ENCODE data around the gene LMBR1. TPM values are rescaled to one million over a fixed set of nuclear protein-coding genes. Genes with fewer than 3 reads are reported as not detected.
"Not testable (repeated sequence)": the region's sequence is repeated elsewhere in the genome, so short reads cannot be mapped to it uniquely, and the experiment has no call there.

LMBR1 gene
- total RNA-seq, 8 experiments from 2014 or later, result 26.4 to 64.1 (median 31.4) TPM

GRCh38 chr7:156860099-156860498 lies 32.9 kb downstream of the LMBR1 start:
- H3K27ac ChIP-seq; ATAC-seq (replicated peaks in 6 of 8); in situ Hi-C loops (cut with MboI; ENCODE audit: low pct_unique_long_range_greater_than_20kb in 2 of 9, low sequenced_read_pairs in 9 of 9, unreplicated experiment in 9 of 9); H3K4me3 ChIP-seq; H3K4me1 ChIP-seq (replicated peaks in 1 of 2): not testable (repeated sequence)
- 73 to 100% (median 96%) methylated on average over 1 to 7 of the region's 8 CpGs for WGBS, 10 experiments

- Histone ChIP-seq H3K27ac (no peak overlapping the region), H3K4me3 (no peak overlapping the region), H3K4me1 (replicated peaks in 1 of 2) (no peaks in the 10 kb centered on the region)
- in situ Hi-C loops (cut with MboI; ENCODE audit: low pct_unique_long_range_greater_than_20kb in 2 of 9, low sequenced_read_pairs in 9 of 9, unreplicated experiment in 9 of 9), result no loop called here
- ATAC-seq (replicated peaks in 6 of 8), result no peak
Observed at GRCh38 chr7:156858523-156858922, 34.5 kb downstream of the LMBR1 start.

DNA sequence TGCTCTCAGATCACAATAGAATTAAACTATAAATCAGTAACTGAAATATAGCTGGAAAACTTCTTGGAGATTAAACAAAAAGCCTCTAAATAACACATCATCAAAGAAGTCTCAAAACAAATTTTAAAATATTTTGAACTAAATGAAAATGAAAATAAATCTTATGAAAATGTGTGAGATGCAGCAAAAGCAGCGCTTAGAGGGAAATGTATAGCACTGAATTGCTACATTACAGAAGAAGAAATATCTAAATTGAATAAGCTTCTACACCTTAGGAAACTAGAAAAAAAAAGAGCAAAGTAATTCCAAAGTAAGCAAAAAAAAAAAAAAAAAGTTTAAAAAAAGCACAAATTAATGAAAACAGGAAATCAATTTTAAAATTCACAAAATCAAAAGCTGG lies 35.2 kb downstream of the LMBR1 start:
- H3K4me3 ChIP-seq, result no peak overlapping the region
- 77 to 100% (median 100%) methylated on average over 1 of the region's 1 CpG for WGBS, 10 experiments
- no peaks in the 10 kb centered on the region for H3K4me1 ChIP-seq (replicated peaks in 1 of 2)
- ATAC-seq (replicated peaks in 6 of 8), result no peak
- no peak overlapping the region for H3K27ac ChIP-seq
- in situ Hi-C loops (cut with MboI; ENCODE audit: low pct_unique_long_range_greater_than_20kb in 2 of 9, low sequenced_read_pairs in 9 of 9, unreplicated experiment in 9 of 9), result no loop called here

GRCh38 chr7:156854654-156855053 lies 38.3 kb downstream of the LMBR1 start:
- in situ Hi-C loops (cut with MboI; ENCODE audit: low pct_unique_long_range_greater_than_20kb in 2 of 9, low sequenced_read_pairs in 9 of 9, unreplicated experiment in 9 of 9), result no loop called here
- ATAC-seq (replicated peaks in 6 of 8), result no peak
- H3K4me3 ChIP-seq, result no peak overlapping the region
- H3K27ac ChIP-seq, result no peak overlapping the region
- 79 to 100% (median 92%) methylated on average over 1 to 5 of the region's 5 CpGs for WGBS, 10 experiments
- H3K4me1 ChIP-seq (replicated peaks in 1 of 2), result no peaks in the 10 kb centered on the region

- 85 to 100% (median 98%) methylated on average over 1 to 3 of the region's 3 CpGs; no CpG with 5 or more reads in 4 of the 10 experiments for WGBS, 10 experiments
- no peak for ATAC-seq (replicated peaks in 6 of 8)
Observed at GRCh38 chr7:156848979-156849378, 44.0 kb downstream of the LMBR1 start.

GRCh38 chr7:156845379-156846101 lies 47.4 kb downstream of the LMBR1 start:
- Histone ChIP-seq H3K27ac (no peak overlapping the region), H3K4me1 (replicated peaks in 1 of 2) (no peaks in the 10 kb centered on the region), H3K4me3 (no peak overlapping the region)
- no peak for ATAC-seq (replicated peaks in 6 of 8)
- 77 to 100% (median 98%) methylated on average over 1 to 5 of the region's 5 CpGs for WGBS, 10 experiments
- in situ Hi-C loops (cut with MboI; ENCODE audit: low pct_unique_long_range_greater_than_20kb in 2 of 9, low sequenced_read_pairs in 9 of 9, unreplicated experiment in 9 of 9), result no loop called here

More at GRCh38 chr7:156848979-156849378, 44.0 kb downstream of the LMBR1 start:
- Histone ChIP-seq H3K4me3 (no peak overlapping the region), H3K4me1 (replicated peaks in 1 of 2) (no peaks in the 10 kb centered on the region), H3K27ac (no peak overlapping the region)
- in situ Hi-C loops (cut with MboI; ENCODE audit: low pct_unique_long_range_greater_than_20kb in 2 of 9, low sequenced_read_pairs in 9 of 9, unreplicated experiment in 9 of 9), result no loop called here

DNA sequence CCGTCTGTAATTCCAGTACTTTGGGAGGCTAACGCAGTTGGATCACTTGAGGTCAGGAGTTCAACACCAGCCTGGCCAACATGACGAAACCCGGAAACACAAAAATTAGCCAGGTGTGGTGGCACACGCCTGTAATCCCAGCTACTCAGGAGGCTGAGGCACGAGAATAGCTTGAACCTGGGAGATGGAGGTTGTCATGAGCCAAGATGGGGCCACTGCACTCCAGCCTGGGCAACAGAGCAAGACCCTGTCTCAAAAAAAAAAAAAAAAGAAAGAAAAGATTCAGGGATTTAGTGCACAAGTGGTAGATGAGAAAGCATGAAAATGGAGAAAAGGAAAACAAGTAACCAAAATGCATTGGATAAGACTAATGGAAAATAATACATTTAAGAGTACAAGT lies 49.4 kb downstream of the LMBR1 start:
- H3K4me1 ChIP-seq (replicated peaks in 1 of 2); ATAC-seq (replicated peaks in 6 of 8); in situ Hi-C loops (cut with MboI; ENCODE audit: low pct_unique_long_range_greater_than_20kb in 2 of 9, low sequenced_read_pairs in 9 of 9, unreplicated experiment in 9 of 9); H3K4me3 ChIP-seq; H3K27ac ChIP-seq: not testable (repeated sequence)
- WGBS, 10 experiments, result 80 to 100% (median 95%) methylated on average over 1 to 5 of the region's 6 CpGs

GRCh38 chr7:156843157-156843556 lies 49.8 kb downstream of the LMBR1 start:
- H3K27ac ChIP-seq, result no peak overlapping the region
- no peak overlapping the region for H3K4me3 ChIP-seq
- no peaks in the 10 kb centered on the region for H3K4me1 ChIP-seq (replicated peaks in 1 of 2)
- no peak for ATAC-seq (replicated peaks in 6 of 8)
- in situ Hi-C loops (cut with MboI; ENCODE audit: low pct_unique_long_range_greater_than_20kb in 2 of 9, low sequenced_read_pairs in 9 of 9, unreplicated experiment in 9 of 9), result no loop called here
- WGBS, 10 experiments, result 94 to 100% (median 100%) methylated on average over 2 of the region's 2 CpGs; no CpG with 5 or more reads in 4 of the 10 experiments

- no peak overlapping the region for H3K27ac ChIP-seq
Observed at GRCh38 chr7:156842740-156843140, 50.2 kb downstream of the LMBR1 start.

DNA sequence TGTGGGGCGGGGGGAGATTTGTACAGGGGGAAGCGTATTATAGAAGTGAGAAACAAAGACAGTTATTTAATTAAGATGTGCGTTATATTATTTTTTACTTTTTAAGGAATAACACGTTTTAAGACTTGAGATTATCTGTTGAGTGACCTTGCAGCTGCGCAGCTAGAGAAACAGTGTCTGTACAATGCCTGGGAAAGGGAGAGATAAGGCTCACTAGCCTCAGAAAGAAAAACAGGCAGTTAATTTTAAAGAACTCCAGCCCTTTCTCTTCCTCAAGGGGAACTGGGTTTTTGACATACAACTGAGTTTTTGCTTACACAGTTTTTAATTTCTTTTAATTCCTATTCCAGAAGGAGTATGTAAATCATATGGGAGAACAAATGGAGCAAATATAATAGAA lies 50.7 kb downstream of the LMBR1 start:
- in situ Hi-C loops (cut with MboI; ENCODE audit: low pct_unique_long_range_greater_than_20kb in 2 of 9, low sequenced_read_pairs in 9 of 9, unreplicated experiment in 9 of 9), result no loop called here
- H3K4me1 ChIP-seq (replicated peaks in 1 of 2), result no peaks in the 10 kb centered on the region
- WGBS, 10 experiments, result 63 to 100% (median 91%) methylated on average over 2 to 5 of the region's 5 CpGs; no CpG with 5 or more reads in 2 of the 10 experiments
- H3K4me3 ChIP-seq, result no peak overlapping the region
- no peak overlapping the region for H3K27ac ChIP-seq
- no peak for ATAC-seq (replicated peaks in 6 of 8)

More at GRCh38 chr7:156842740-156843140, 50.2 kb downstream of the LMBR1 start:
- ATAC-seq (replicated peaks in 6 of 8), result no peak
- 10 to 100% (median 93%) methylated on average over 1 to 2 of the region's 2 CpGs; no CpG with 5 or more reads in 4 of the 10 experiments for WGBS, 10 experiments
- H3K4me3 ChIP-seq, result no peak overlapping the region
- in situ Hi-C loops (cut with MboI; ENCODE audit: low pct_unique_long_range_greater_than_20kb in 2 of 9, low sequenced_read_pairs in 9 of 9, unreplicated experiment in 9 of 9), result no loop called here
- H3K4me1 ChIP-seq (replicated peaks in 1 of 2), result no peaks in the 10 kb centered on the region

GRCh38 chr7:156841497-156841896 lies 51.5 kb downstream of the LMBR1 start:
- no peak overlapping the region for H3K27ac ChIP-seq
- 58 to 100% (median 97%) methylated on average over 1 to 2 of the region's 2 CpGs for WGBS, 10 experiments
- no peak for ATAC-seq (replicated peaks in 6 of 8)
- in situ Hi-C loops (cut with MboI; ENCODE audit: low pct_unique_long_range_greater_than_20kb in 2 of 9, low sequenced_read_pairs in 9 of 9, unreplicated experiment in 9 of 9), result no loop called here
- no peaks in the 10 kb centered on the region for H3K4me1 ChIP-seq (replicated peaks in 1 of 2)
- H3K4me3 ChIP-seq, result no peak overlapping the region

DNA sequence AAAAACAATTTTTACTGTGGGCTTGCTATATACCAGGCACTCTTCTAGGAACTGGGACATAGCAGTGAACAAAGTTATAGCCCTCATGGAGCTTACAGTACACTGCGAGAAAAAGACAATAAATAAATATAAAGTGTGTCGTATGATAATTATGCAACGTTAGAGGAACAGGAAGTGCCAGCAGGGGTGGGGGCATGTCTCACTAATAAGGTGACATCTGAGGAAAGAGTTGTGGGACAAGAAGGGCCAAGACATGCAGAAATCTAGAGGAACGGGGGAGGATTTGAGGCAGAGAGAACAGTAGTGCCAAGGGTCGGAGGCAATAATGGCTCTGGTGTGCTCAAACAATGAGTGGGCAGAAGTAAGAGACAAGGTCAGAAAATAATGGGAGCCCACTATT lies 52.8 kb downstream of the LMBR1 start:
- H3K4me1 ChIP-seq (replicated peaks in 1 of 2), result no peaks in the 10 kb centered on the region
- H3K4me3 ChIP-seq, result no peak overlapping the region
- 60 to 96% (median 84%) methylated on average over 1 to 5 of the region's 5 CpGs; no CpG with 5 or more reads in 2 of the 10 experiments for WGBS, 10 experiments
- no peak overlapping the region for H3K27ac ChIP-seq
- in situ Hi-C loops (cut with MboI; ENCODE audit: low pct_unique_long_range_greater_than_20kb in 2 of 9, low sequenced_read_pairs in 9 of 9, unreplicated experiment in 9 of 9), result no loop called here
- ATAC-seq (replicated peaks in 6 of 8), result no peak

DNA sequence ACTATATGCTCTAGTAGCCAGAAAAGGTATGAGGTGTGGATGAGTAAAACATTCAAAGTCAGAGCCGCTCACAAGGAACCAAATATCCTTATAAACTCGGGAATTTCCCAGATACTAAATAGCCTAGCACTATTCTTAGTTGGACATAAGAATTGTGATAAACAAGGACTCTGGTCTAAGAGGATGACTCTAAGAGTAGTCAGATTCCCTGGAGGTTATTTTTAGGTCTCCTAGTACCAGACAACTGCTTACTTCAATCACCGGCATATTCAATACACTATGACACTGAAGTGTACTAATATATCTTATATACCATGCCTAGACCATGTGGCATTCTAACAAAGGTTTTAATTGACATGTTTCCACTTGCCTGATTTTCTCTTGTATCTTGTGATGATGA lies 56.5 kb downstream of the LMBR1 start:
- Histone ChIP-seq H3K4me3 (no peak overlapping the region), H3K4me1 (replicated peaks in 1 of 2) (no peaks in the 10 kb centered on the region), H3K27ac (no peak overlapping the region)
- no peak for ATAC-seq (replicated peaks in 6 of 8)
- WGBS, 10 experiments, result 68 to 100% (median 93%) methylated on average over 1 to 3 of the region's 3 CpGs; no CpG with 5 or more reads in 1 of the 10 experiments
- in situ Hi-C loops (cut with MboI; ENCODE audit: low pct_unique_long_range_greater_than_20kb in 2 of 9, low sequenced_read_pairs in 9 of 9, unreplicated experiment in 9 of 9), result no loop called here

DNA sequence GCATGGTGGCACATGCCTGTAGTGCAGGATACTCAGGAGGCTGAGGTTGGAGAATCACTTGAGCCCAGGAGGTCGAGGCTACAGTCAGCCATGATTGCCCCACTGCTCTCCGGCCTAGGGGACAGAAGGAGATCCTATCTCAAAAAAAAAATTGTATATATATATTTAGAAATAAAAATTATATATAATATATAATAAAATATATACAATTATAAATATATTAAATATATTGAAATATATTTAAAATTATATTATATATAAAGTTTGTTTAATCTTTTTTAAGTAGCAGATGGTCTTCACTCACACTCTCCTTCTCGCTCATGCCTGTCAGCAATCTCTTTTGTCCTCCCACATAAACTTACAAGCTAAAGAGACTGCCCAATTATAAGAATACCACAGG lies 58.5 kb downstream of the LMBR1 start:
- ATAC-seq (replicated peaks in 6 of 8), result no peak
- Histone ChIP-seq H3K27ac (no peak overlapping the region), H3K4me1 (replicated peaks in 1 of 2) (no peaks in the 10 kb centered on the region), H3K4me3 (no peak overlapping the region)
- WGBS, 10 experiments, result 89 to 100% (median 98%) methylated on average over 1 to 3 of the region's 3 CpGs
- in situ Hi-C loops (cut with MboI; ENCODE audit: low pct_unique_long_range_greater_than_20kb in 2 of 9, low sequenced_read_pairs in 9 of 9, unreplicated experiment in 9 of 9), result no loop called here
